Effector CD4-positive, alpha-beta T cell (primary cell): Measurements from ENCODE around the gene NEU4.

ENCODE experiments used
- DNase-seq: peaks from one replicate; pipeline ENCODE4 v3.0.0-alpha.2; 2020

Gene NEU4

DNA sequence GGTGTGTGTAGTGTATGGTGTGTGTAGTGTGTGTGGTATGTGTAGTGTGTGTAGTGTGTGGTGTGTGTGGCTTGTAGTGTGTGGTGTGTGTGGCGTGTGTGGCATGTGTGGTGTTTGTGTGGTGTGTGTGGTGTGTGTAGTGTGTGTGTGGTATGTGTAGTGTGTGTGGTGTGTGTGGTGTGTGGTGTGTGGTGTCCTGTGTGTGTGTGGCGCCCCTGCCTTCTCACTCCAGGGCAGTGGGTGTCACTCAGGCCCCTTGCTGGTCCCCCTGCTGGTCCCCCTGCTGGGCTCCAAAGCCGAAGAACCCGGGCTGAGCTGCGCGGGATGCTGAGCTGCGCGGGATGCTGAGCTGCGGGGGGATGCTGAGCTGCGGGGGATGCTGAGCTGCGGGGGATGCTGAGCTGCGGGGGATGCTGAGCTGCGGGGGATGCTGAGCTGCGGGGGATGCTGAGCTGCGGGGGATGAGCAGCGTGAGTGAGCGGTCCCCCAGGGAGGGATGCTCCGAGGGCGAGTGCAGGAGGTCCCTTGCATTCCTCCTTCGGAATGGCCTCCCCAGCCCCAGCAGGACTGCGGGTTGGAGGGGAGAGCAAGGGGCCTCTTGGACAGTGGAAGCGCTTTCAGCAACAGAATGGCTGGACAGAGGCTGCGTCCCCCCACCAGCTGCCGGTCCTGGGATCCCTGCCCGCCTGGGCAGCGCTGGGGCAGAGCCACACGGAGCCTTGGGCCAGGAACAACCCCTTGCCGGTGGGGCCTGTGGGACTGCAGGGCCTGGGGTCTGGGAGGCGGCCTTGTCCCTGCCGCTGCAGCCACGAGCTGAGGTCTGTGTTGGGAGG is 57.2 kb downstream of the NEU4 start:
- DNase-seq: no peak
